ENCODE data around the gene PARD6G.

DNA sequence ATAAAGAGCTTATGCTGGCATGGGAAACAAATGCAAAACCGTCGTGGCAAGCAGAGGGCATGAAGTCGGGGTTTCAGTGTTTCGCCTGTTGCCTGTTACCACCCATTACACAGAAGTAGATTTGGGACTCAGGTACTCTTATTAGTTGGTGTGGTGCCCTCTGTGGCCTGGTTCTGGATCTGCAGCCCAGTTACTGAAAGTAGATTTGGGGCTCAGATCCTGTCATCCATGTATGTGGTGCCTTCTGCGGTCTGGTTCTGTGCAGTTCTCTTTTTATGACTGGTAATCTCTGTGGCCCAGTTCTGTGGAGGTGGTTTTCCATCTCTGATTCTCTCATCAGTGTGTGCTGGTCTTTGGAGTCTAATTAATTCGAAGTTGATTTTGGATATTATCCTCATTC, 93.0 kb downstream of the PARD6G start:
- TF ChIP-seq, protein P1, sequence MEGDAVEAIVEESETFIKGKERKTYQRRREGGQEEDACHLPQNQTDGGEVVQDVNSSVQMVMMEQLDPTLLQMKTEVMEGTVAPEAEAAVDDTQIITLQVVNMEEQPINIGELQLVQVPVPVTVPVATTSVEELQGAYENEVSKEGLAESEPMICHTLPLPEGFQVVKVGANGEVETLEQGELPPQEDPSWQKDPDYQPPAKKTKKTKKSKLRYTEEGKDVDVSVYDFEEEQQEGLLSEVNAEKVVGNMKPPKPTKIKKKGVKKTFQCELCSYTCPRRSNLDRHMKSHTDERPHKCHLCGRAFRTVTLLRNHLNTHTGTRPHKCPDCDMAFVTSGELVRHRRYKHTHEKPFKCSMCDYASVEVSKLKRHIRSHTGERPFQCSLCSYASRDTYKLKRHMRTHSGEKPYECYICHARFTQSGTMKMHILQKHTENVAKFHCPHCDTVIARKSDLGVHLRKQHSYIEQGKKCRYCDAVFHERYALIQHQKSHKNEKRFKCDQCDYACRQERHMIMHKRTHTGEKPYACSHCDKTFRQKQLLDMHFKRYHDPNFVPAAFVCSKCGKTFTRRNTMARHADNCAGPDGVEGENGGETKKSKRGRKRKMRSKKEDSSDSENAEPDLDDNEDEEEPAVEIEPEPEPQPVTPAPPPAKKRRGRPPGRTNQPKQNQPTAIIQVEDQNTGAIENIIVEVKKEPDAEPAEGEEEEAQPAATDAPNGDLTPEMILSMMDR (IDR thresholded peaks at IDR 0.05) = peak; percentile 30; the same call in 1 of the 2 replicates
- TF ChIP-seq ATF3 (CRISPR knock-in tag; conservative IDR thresholded peaks at IDR 0.05) (no peak), SP1 (CRISPR knock-in tag; conservative IDR thresholded peaks at IDR 0.05) (no peak), ZBTB21 (CRISPR knock-in tag; IDR thresholded peaks at IDR 0.05; ENCODE audit: borderline replicate concordance) (no peak), ZNF138 (CRISPR knock-in tag; conservative IDR thresholded peaks at IDR 0.05) (no peak), JUN (CRISPR knock-in tag; IDR thresholded peaks at IDR 0.05) (no peak)
- TF ChIP-seq, protein P2, sequence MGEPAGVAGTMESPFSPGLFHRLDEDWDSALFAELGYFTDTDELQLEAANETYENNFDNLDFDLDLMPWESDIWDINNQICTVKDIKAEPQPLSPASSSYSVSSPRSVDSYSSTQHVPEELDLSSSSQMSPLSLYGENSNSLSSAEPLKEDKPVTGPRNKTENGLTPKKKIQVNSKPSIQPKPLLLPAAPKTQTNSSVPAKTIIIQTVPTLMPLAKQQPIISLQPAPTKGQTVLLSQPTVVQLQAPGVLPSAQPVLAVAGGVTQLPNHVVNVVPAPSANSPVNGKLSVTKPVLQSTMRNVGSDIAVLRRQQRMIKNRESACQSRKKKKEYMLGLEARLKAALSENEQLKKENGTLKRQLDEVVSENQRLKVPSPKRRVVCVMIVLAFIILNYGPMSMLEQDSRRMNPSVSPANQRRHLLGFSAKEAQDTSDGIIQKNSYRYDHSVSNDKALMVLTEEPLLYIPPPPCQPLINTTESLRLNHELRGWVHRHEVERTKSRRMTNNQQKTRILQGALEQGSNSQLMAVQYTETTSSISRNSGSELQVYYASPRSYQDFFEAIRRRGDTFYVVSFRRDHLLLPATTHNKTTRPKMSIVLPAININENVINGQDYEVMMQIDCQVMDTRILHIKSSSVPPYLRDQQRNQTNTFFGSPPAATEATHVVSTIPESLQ (CRISPR knock-in tag; IDR thresholded peaks at IDR 0.05) = no peak
- TF ChIP-seq, protein P3, sequence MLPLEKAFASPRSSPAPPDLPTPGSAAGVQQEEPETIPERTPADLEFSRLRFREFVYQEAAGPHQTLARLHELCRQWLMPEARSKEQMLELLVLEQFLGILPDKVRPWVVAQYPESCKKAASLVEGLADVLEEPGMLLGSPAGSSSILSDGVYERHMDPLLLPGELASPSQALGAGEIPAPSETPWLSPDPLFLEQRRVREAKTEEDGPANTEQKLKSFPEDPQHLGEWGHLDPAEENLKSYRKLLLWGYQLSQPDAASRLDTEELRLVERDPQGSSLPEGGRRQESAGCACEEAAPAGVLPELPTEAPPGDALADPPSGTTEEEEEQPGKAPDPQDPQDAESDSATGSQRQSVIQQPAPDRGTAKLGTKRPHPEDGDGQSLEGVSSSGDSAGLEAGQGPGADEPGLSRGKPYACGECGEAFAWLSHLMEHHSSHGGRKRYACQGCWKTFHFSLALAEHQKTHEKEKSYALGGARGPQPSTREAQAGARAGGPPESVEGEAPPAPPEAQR (CRISPR knock-in tag; IDR thresholded peaks at IDR 0.05) = no peak
